K562 treated with DMSO at 1 percent for 24 hours (cell line): ENCODE data around the gene FRS2. TPM values are rescaled to one million over a fixed set of nuclear protein-coding genes. Genes with fewer than 3 reads are reported as not detected.

Source experiments
- total RNA-seq: library from RNA; unstranded; fragments of 300-600 nt; gene quantifications from 2 replicates; pipeline ENCODE4 v1.2.3, GENCODE V29; 2022; ENCODE audit warnings: low read depth; ENCODE audit not compliant: insufficient read depth

The FRS2 gene, protein sequence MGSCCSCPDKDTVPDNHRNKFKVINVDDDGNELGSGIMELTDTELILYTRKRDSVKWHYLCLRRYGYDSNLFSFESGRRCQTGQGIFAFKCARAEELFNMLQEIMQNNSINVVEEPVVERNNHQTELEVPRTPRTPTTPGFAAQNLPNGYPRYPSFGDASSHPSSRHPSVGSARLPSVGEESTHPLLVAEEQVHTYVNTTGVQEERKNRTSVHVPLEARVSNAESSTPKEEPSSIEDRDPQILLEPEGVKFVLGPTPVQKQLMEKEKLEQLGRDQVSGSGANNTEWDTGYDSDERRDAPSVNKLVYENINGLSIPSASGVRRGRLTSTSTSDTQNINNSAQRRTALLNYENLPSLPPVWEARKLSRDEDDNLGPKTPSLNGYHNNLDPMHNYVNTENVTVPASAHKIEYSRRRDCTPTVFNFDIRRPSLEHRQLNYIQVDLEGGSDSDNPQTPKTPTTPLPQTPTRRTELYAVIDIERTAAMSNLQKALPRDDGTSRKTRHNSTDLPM
- total RNA-seq: 6.0 and 6.1 TPM in 2 replicates

DNA sequence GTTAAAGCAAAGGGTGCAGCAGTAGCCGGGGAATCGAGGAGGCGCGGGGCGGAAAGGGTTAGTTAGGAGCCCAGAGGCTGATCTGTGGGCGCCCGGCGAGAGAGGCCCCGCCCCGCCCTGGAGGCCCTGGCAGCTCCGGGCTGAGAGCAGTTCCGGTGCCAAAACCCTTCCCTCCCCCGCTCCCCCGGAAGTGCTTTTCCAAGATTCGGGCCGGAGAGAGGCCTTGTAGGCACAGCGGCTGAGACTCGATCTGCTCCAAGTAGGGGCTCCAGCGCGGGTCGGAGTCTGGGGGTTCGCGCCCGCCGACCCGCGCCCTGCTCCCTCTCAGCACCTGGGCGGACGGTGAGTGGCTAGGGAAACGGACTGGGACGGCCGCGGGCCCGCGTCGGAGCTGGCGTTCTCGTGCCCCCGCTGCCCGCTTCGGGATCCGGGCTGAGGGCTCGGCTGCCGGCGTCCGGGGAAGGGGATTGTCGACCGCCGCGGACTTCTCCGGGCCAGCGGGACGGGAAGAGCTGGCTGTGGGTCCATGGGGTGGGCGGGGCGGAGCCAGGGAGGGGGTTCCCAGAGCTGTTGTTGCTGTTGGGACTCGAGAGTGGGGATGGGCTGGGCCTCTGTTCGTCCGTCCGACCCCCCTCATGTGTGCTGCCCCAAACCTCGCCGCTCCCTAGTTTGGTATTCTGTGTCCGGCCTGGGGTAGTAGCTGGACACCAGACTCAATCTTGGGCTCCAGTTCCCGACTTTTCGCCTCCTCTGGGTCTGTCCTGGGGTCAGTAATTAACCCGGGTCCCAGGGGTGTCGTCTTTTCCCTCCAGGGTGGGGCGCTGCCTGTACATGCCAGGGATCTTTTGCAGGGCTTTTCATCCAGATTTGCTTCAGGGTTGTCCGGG, at the start of gene FRS2:
Gene FRS2, plus strand, starts transcription at position 200 of the 887 bp plus-strand sequence. CDS start 98,643 bp downstream, outside the sequence.

DNA sequence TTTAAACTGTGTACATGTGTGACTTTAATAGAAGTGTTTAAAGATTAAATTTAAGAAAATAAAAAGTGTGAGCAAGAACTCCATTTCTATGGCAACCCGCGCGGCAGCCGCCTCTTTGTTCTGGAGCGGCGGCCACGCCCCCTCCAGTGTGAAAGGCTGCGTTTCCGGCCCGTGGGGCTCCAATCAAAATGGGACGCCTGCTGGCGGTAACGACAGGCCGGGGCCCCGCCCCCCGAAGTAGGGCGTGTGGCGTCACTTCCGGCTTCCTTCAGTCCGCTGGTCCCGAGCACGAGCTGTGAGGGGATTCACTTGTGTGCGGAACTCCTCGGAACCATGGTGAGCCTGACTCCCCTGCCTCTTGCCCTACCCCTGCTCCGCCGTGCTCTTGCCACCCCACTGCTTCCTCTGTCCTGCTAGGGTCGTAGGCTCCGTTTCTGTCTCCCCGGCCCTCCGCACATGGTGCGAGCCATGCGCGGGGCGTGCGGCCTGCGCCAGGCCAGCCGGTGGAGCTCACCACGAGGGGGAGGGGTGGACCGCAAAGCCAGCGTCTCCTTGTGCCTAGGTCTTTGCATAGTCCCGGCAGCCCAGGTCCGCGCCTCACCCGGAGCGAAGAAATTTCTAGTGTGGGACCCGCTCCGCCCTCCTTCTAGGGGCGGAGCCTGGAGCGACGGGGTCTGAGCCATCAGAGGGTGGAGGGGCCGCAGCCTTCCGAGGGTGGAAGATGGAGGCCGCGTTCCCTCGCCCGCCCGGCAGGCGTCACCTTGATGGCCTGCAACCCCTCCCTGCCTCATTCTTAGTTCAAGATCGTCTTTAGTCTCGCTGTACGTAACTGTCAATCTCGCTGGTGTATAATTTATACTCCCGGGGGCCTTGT, 115.2 kb downstream of the FRS2 start, which contains the start of gene CCT2:
Gene CCT2, plus strand, starts transcription at position 271 of the 874 bp plus-strand sequence. Its CDS starts 63 bp downstream, at position 334.

DNA sequence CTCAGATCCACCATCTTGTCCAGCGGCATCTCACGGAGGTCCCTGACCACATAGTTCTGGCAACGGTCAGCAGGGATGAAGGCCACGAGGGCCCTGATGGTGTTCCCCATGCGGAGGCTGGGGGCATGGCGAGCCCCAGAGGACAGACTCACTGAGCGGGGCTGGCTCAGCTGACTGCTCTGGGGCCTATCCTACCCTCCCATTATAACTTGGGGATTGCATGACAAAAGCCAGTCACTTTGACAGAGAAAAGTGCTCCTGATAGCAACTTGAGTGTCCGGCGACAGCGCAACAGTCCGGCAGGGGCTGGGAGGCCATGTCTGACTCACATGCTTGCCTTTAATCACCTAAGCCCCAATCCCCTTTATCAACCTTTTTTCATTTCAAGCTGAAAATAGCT, 140.5 kb downstream of the FRS2 start, which contains the start of gene LRRC10:
Gene LRRC10, minus strand, starts transcription at position 179 of the 400 bp plus-strand sequence. Its CDS starts 69 bp downstream, at position 110.

Other genes with a start within 250 kb of the FRS2 start
- 63.0 and 63.6 TPM in 2 replicates for gene CPSF6, start 230.8 kb upstream of the FRS2 start, total RNA-seq
- 25.5 and 32.5 TPM in 2 replicates for gene LYZ, start 122.0 kb upstream of the FRS2 start, total RNA-seq
- 23.9 and 36.4 TPM in 2 replicates for gene YEATS4, start 110.6 kb upstream of the FRS2 start, total RNA-seq
- 159 and 184 TPM in 2 replicates for gene CCT2, start 115.1 kb downstream of the FRS2 start, total RNA-seq
- gene LRRC10, start 140.5 kb downstream of the FRS2 start, total RNA-seq: not detected in 2 replicates
- not detected in 2 replicates for gene BEST3, start 228.9 kb downstream of the FRS2 start, total RNA-seq